NB4 (cell line): ENCODE data around the gene MIA3.

ENCODE experiments used
- MAX ChIP-seq: IDR thresholded peaks from 2 replicates; pipeline ENCODE4 v1.6.1; 2011; ENCODE audit warnings: low read depth, low read length
- MYC ChIP-seq: IDR thresholded peaks from 2 replicates; pipeline ENCODE4 v1.6.1; 2011; ENCODE audit warnings: low read depth, low read length
- TF ChIP-seq, protein P1 (sequence below): IDR thresholded peaks from one replicate; pipeline ENCODE4 v1.5.1; 2012; ENCODE audit warnings: low read depth, low read length

DNA sequence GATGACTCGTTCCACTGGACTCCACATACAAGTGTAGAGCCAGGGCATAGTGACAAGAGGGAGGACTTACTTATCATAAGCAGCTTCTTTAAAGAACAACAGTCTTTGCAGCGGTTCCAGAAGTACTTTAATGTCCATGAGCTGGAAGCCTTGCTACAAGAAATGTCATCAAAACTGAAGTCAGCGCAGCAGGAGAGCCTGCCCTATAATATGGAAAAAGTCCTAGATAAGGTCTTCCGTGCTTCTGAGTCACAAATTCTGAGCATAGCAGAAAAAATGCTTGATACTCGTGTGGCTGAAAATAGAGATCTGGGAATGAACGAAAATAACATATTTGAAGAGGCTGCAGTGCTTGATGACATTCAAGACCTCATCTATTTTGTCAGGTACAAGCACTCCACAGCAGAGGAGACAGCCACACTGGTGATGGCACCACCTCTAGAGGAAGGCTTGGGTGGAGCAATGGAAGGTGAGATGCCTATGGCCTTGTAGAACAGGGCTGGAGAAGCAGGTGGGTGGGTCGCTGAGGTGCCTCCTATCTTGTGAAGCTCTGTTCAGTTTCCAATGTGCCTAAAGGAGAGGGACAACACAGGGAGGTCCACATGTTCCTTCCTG, 12.1 kb downstream of the MIA3 start:
- TF ChIP-seq, protein P1, sequence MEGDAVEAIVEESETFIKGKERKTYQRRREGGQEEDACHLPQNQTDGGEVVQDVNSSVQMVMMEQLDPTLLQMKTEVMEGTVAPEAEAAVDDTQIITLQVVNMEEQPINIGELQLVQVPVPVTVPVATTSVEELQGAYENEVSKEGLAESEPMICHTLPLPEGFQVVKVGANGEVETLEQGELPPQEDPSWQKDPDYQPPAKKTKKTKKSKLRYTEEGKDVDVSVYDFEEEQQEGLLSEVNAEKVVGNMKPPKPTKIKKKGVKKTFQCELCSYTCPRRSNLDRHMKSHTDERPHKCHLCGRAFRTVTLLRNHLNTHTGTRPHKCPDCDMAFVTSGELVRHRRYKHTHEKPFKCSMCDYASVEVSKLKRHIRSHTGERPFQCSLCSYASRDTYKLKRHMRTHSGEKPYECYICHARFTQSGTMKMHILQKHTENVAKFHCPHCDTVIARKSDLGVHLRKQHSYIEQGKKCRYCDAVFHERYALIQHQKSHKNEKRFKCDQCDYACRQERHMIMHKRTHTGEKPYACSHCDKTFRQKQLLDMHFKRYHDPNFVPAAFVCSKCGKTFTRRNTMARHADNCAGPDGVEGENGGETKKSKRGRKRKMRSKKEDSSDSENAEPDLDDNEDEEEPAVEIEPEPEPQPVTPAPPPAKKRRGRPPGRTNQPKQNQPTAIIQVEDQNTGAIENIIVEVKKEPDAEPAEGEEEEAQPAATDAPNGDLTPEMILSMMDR: no peak
- TF ChIP-seq MYC (no peak), MAX (no peak)
